Measurements from ENCODE around the gene USP32. TPM values are rescaled to one million over a fixed set of nuclear protein-coding genes. Genes with fewer than 3 reads are reported as not detected.

The USP32 gene
- total and polyA plus RNA-seq, 2 donors (not counting 1 experiment from before 2014, with no cell fraction given) = 7.7 to 48.8 TPM

DNA sequence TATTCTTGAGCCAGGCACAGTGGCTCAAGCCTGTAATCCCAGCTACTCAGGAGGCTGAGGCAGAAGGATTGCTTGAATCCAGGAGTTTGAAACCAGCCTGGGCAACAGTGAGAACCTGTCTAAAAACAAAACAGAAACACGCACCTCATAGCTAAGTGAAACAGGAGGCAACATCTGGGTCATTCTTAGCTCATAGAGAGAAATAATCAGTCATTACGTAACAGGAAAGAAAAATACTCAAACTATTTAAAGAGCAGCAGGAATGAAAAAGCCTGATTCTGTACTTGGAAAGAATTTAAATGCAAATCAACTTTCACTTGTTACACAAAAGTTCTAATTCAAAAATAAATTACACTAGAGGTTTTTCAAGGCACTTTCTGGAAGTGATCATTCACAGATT, 47.6 kb upstream of the USP32 start:
- Histone ChIP-seq H3K4me3 (ENCODE audit: control extremely low read depth in 1 of 5, extremely low read depth in 1 of 5, insufficient read depth in 1 of 5, low read depth in 2 of 5, low read length in 4 of 5) (no peak overlapping the region), H3K27ac (ENCODE audit: low read length in 2 of 2) (no peak overlapping the region), H3K36me3 (replicated peaks in 1 of 2; ENCODE audit: control extremely low read depth in 1 of 2, control insufficient read depth in 1 of 2, extremely low read depth in 1 of 2, insufficient read depth in 2 of 2, low read length in 1 of 2) (peaks cover 0 to 2% of the 10 kb centered on the region in 2 experiments), H2AFZ (ENCODE audit: insufficient read depth, low read depth, low read length, poor library complexity, severe bottlenecking) (no peak overlapping the region), H3K79me2 (ENCODE audit: control insufficient read depth, insufficient read depth, low read length) (no peaks in the 10 kb centered on the region), H3K9me3 (ENCODE audit: control extremely low read depth in 1 of 3, control insufficient read depth in 2 of 3, insufficient read depth in 1 of 3, low read length in 2 of 3) (no peaks in the 10 kb centered on the region), H3K4me1 (ENCODE audit: control insufficient read depth in 2 of 2, insufficient read depth in 2 of 2, low read length in 2 of 2) (no peaks in the 10 kb centered on the region), H3K27me3 (replicated peaks in 1 of 4; ENCODE audit: control extremely low read depth in 1 of 4, control insufficient read depth in 3 of 4, insufficient read depth in 4 of 4, low read length in 3 of 4) (no peaks in the 10 kb centered on the region), H3K4me2 (replicated peaks; ENCODE audit: low read depth, low read length, poor library complexity, severe bottlenecking) (no peak overlapping the region), H4K20me1 (ENCODE audit: control insufficient read depth, insufficient read depth, low read length, poor library complexity, severe bottlenecking) (no peaks in the 10 kb centered on the region), H3K9ac (ENCODE audit: low read length) (no peak overlapping the region)
- H3K27ac Mint-ChIP-seq = no peak overlapping the region
- ATAC-seq (ENCODE audit: low read depth) (no peak), DNase-seq (no peak)
- no peaks in the 10 kb centered on the region for H3K9me3 Mint-ChIP-seq (ENCODE audit: insufficient read depth)
- TF ChIP-seq CTCF (IDR thresholded peaks at IDR 0.05) (no peak), EZH2 (IDR thresholded peaks at IDR 0.05; ENCODE audit: borderline replicate concordance, insufficient read depth, low read depth, low read length, poor library complexity, severe bottlenecking) (no peak)
- H3K4me3 Mint-ChIP-seq = no peak overlapping the region
- WGBS (ENCODE audit: insufficient coverage) = no CpG with 5 or more reads among the region's 2 CpGs
- intact Hi-C loops (cut with micrococcal nuclease) = no loop called here
- POLR2A ChIA-PET = no interaction called here
- no peaks in the 10 kb centered on the region for H3K4me1 Mint-ChIP-seq
- CTCF ChIA-PET = interaction anchor here (2.0 kb wide), 1 partner anchor 10 kb away, joined by 4 read pairs; no protein-coding TSS in a partner anchor
- H3K27me3 Mint-ChIP-seq = peaks cover 4% of the 10 kb centered on the region

DNA sequence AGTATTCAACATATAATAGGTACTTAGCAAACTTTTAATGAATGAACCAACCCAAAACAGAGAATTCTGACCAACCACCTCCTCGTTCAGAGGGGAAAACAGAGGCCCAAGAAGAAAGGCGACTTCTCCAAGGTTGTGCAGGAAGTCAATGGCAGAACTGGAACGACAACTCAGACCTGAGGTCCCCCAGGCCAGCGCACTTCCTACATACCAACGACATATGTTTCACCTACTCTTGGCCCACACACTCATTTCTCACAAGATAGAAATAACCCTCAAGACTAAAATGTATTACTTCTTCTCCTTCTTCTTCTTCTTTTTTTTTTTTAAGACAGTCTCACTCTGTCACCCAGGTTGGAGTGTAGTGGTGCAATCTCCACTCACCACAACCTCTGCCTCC, 44.7 kb upstream of the USP32 start:
- CTCF ChIA-PET = interaction anchor here (0.6 to 1.1 kb wide), 3 partner anchors 32 to 206 kb away, joined by 3 to 4 read pairs (median 3); no protein-coding TSS in a partner anchor
- no peak for DNase-seq
- H3K27ac ChIP-seq (ENCODE audit: low read length in 2 of 2) = no peak overlapping the region
- Mint-ChIP-seq H3K4me3 (no peak overlapping the region), H3K4me1 (no peaks in the 10 kb centered on the region), H3K9me3 (ENCODE audit: insufficient read depth) (no peaks in the 10 kb centered on the region), H3K27ac (no peak overlapping the region), H3K27me3 (peaks cover 5% of the 10 kb centered on the region)
- H4K20me1 ChIP-seq (ENCODE audit: control insufficient read depth, insufficient read depth, low read length, poor library complexity, severe bottlenecking) = no peaks in the 10 kb centered on the region
- no peaks in the 10 kb centered on the region for H3K36me3 ChIP-seq (replicated peaks in 1 of 2; ENCODE audit: control extremely low read depth in 1 of 2, control insufficient read depth in 1 of 2, extremely low read depth in 1 of 2, insufficient read depth in 2 of 2, low read length in 1 of 2)
- no peaks in the 10 kb centered on the region for H3K79me2 ChIP-seq (ENCODE audit: control insufficient read depth, insufficient read depth, low read length)
- H3K27me3 ChIP-seq (replicated peaks in 1 of 4; ENCODE audit: control extremely low read depth in 1 of 4, control insufficient read depth in 3 of 4, insufficient read depth in 4 of 4, low read length in 3 of 4) = no peaks in the 10 kb centered on the region
- POLR2A ChIA-PET = no interaction called here
- no peak overlapping the region for H3K9ac ChIP-seq (ENCODE audit: low read length)
- no peak overlapping the region for H3K4me2 ChIP-seq (replicated peaks; ENCODE audit: low read depth, low read length, poor library complexity, severe bottlenecking)
- intact Hi-C loops (cut with micrococcal nuclease) = loop anchor here (1.0 kb wide), 3 partner anchors 15 to 293 kb away; no protein-coding TSS in a partner anchor
- WGBS (ENCODE audit: insufficient coverage) = 53% methylated on average over 5 of the region's 5 CpGs
- ATAC-seq (ENCODE audit: low read depth) = no peak
- TF ChIP-seq CTCF (IDR thresholded peaks at IDR 0.05) (no peak), EZH2 (IDR thresholded peaks at IDR 0.05; ENCODE audit: borderline replicate concordance, insufficient read depth, low read depth, low read length, poor library complexity, severe bottlenecking) (no peak)
- H2AFZ ChIP-seq (ENCODE audit: insufficient read depth, low read depth, low read length, poor library complexity, severe bottlenecking) = no peak overlapping the region
- H3K4me3 ChIP-seq (ENCODE audit: control extremely low read depth in 1 of 5, extremely low read depth in 1 of 5, insufficient read depth in 1 of 5, low read depth in 2 of 5, low read length in 4 of 5) = no peak overlapping the region
- peaks cover 0 to 12% (median 9%) of the 10 kb centered on the region in 3 donors for H3K9me3 ChIP-seq (ENCODE audit: control extremely low read depth in 1 of 3, control insufficient read depth in 2 of 3, insufficient read depth in 1 of 3, low read length in 2 of 3)
- no peaks in the 10 kb centered on the region for H3K4me1 ChIP-seq (ENCODE audit: control insufficient read depth in 2 of 2, insufficient read depth in 2 of 2, low read length in 2 of 2)

Data from B cell (primary cell).